GM12874 (cell line): ENCODE results near the gene KCNH1.

Experiments used
- CTCF ChIP-seq: IDR thresholded peaks from 2 replicates; pipeline ENCODE4 v1.5.1; 2011; ENCODE audit warnings: low read depth, mild to moderate bottlenecking, control low read depth, low read length, moderate library complexity; ENCODE audit not compliant: insufficient read depth

Gene KCNH1

GRCh38 chr1:210696709-210697108, 437.2 kb downstream of the KCNH1 start:
- TF ChIP-seq CTCF, result no peak

DNA sequence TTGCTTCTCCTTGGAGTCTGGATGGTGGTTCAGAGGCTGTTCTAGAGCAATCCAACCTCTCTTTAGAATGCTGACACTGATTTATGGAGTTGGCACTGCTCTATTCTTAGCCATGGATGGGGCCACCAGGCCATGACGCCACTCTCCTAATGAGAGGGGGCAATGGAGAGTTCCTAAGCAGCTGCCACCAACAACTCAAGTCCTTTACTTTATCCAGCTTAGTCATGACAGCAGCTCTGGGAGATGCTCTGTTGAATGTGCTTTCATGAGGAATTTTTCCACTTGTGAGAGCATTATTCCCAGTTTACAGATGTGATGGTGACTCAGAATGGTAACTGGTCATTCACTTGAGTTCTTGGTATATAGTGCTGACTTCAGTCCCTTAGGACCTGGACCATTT, 438.9 kb downstream of the KCNH1 start:
- TF ChIP-seq CTCF, result no peak

DNA sequence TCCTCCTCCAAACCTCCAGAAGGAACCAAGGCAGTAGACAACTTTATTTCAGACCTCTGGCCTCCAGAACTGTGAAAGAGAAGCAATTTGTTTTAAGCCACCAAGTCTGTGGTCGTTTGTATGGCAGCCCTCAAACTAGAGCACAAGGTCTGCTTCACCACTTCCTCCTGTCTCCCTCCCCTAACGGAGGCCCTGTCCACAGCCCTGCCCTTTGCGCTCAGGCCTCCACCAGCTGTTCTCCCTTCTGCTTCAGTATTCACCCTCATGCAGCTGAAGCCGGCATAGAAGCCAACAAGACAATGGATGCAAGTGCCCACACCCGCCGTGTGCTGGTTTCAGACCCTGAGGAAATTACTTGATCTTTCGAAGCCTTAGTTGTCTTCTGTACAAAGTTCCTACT, 441.2 kb downstream of the KCNH1 start:
- no peak for TF ChIP-seq CTCF

- TF ChIP-seq CTCF, result no peak
Measured at GRCh38 chr1:210691039-210691610, 442.8 kb downstream of the KCNH1 start.

DNA sequence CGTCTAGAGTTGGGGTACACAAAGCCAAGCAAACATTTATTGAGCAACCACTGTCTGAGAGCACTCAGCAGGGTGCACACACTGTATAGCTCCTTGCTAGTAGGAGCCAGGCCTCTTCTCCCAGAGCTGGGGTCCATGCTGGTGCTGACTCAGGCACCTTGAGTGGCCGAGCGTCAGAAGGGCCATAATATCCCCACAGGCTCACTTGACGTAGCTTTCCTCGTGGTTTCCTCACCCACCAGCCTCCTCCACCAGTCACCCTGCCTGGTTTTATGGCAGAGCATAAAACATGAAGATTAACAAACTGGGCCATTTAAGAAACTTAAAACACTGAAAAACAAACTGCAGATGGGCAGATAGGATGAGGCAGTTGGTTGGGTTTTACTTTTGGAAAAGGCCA, 443.7 kb downstream of the KCNH1 start:
- no peak for TF ChIP-seq CTCF

- no peak for TF ChIP-seq CTCF
Measured at GRCh38 chr1:210689826-210690225, 444.1 kb downstream of the KCNH1 start.

- TF ChIP-seq CTCF, result no peak
Measured at GRCh38 chr1:210688512-210689234, 445.3 kb downstream of the KCNH1 start.
